IMR-90 (cell line): ENCODE data around the gene DUSP14. TPM values are rescaled to one million over a fixed set of nuclear protein-coding genes. Genes with fewer than 3 reads are reported as not detected.

Experiments
- ATAC-seq: fragments of 200-7000 bp; cut with Tn5 transposase; 2 replicates; pipeline ENCODE4 v1.9.1; 2020; ENCODE audit warnings: low read depth, mild to moderate bottlenecking, moderate library complexity
- BruUV-seq: library from RNA; stranded (reverse); fragments of 400-500 nt; replicated peaks from 2 replicates; lab custom pipeline; 2021; lab: Mats Ljungman, UMichigan
- CTCF ChIA-PET: fragments of 300-600 bp; formaldehyde crosslinking; extraction: SDS; loops from one replicate; lab custom pipeline; 2021; ENCODE audit warnings: antibody characterized with exemption; lab: Yijun Ruan, JAX
- POLR2A ChIA-PET: fragments of 300-600 bp; sonication (Branson Sonifier 250); formaldehyde crosslinking; loops from one replicate; lab custom pipeline; 2022; ENCODE audit warnings: antibody characterized with exemption; ENCODE audit not compliant: unreplicated experiment; lab: Charles Lee
- DNase-seq: peaks from one replicate; pipeline ENCODE4 v3.0.0; 2013
- H2AFZ ChIP-seq: replicated peaks from 2 replicates; pipeline ENCODE3; 2013; ENCODE audit warnings: low read length, mild to moderate bottlenecking; ENCODE audit not compliant: poor library complexity
- H2AK5ac ChIP-seq: 2 replicates; pipeline ENCODE4 v1.6.1; 2013; ENCODE audit warnings: low read depth, low read length, inconsistent platforms
- H2AK9ac ChIP-seq: replicated peaks from 2 replicates; pipeline ENCODE3; 2013; ENCODE audit warnings: mild to moderate bottlenecking, low read depth, low read length, moderate library complexity; ENCODE audit not compliant: poor library complexity
- H2BK120ac ChIP-seq: 2 replicates; pipeline ENCODE4 v1.6.1; 2013; ENCODE audit warnings: low read depth, low read length, inconsistent platforms
- H2BK15ac ChIP-seq: 3 replicates; pipeline ENCODE4 v1.6.1; 2013; ENCODE audit warnings: low read depth, low read length, inconsistent platforms
- H2BK20ac ChIP-seq: 2 replicates; pipeline ENCODE4 v1.6.1; 2013; ENCODE audit warnings: low read depth, mild to moderate bottlenecking, inconsistent platforms, low read length, moderate library complexity
- H2BK5ac ChIP-seq: 2 replicates; pipeline ENCODE4 v1.6.1; 2013; ENCODE audit warnings: mild to moderate bottlenecking, low read depth, low read length, inconsistent platforms; ENCODE audit not compliant: poor library complexity, severe bottlenecking
- H3K14ac ChIP-seq: replicated peaks from 2 replicates; pipeline ENCODE4 v1.6.1; 2013; ENCODE audit warnings: low read depth, low read length, inconsistent platforms
- H3K18ac ChIP-seq: 2 replicates; pipeline ENCODE4 v1.6.1; 2013; ENCODE audit warnings: low read depth, low read length, control low read depth
- H3K23ac ChIP-seq: 2 replicates; pipeline ENCODE4 v1.6.1; 2013; ENCODE audit warnings: low read depth, low read length, inconsistent platforms
- H3K27ac ChIP-seq: 2 replicates; pipeline ENCODE4 v1.5.1; 2013; ENCODE audit warnings: mild to moderate bottlenecking, control low read depth, low read length; ENCODE audit not compliant: insufficient read depth
- H3K27me3 ChIP-seq: 2 replicates; pipeline ENCODE4 v1.6.1; 2013; ENCODE audit warnings: low read length; ENCODE audit not compliant: control insufficient read depth, insufficient read depth
- H3K36me3 ChIP-seq: 2 replicates; pipeline ENCODE4 v1.6.1; 2013; ENCODE audit warnings: low read length, mixed read lengths; ENCODE audit not compliant: control insufficient read depth, insufficient read depth
- H3K4ac ChIP-seq: 2 replicates; pipeline ENCODE4 v1.6.1; 2013; ENCODE audit warnings: low read depth, low read length, inconsistent platforms
- H3K4me1 ChIP-seq: 2 replicates; pipeline ENCODE4 v1.6.1; 2013; ENCODE audit warnings: low read length, mixed read lengths; ENCODE audit not compliant: control insufficient read depth, insufficient read depth
- H3K4me2 ChIP-seq: 2 replicates; pipeline ENCODE4 v1.6.1; 2013; ENCODE audit warnings: low read depth, mild to moderate bottlenecking, control low read depth, low read length, moderate library complexity
- H3K4me3 ChIP-seq: 2 replicates; pipeline ENCODE4 v1.5.1; 2013; ENCODE audit warnings: low read depth, mild to moderate bottlenecking, control low read depth, low read length, moderate library complexity; ENCODE audit not compliant: insufficient read depth
- H3K56ac ChIP-seq: 2 replicates; pipeline ENCODE4 v1.6.1; 2013; ENCODE audit warnings: low read length, inconsistent platforms; ENCODE audit not compliant: insufficient read depth; ENCODE audit errors: extremely low read depth
- H3K79me1 ChIP-seq, 2 experiments: 2 replicates each; pipeline ENCODE4 v1.6.1; 2013; ENCODE audit warnings: low read length in 2 of 2, inconsistent platforms in 1 of 2, low read depth in 1 of 2
- H3K9ac ChIP-seq: 2 replicates; pipeline ENCODE4 v1.6.1; 2013; ENCODE audit warnings: low read depth, low read length, control low read depth
- H3K9me1 ChIP-seq: 2 replicates; pipeline ENCODE4 v1.6.1; 2013; ENCODE audit warnings: low read length, inconsistent platforms; ENCODE audit not compliant: insufficient read depth
- H3K9me3 ChIP-seq: 2 replicates; pipeline ENCODE4 v1.6.1; 2013; ENCODE audit warnings: low read length; ENCODE audit not compliant: control insufficient read depth, insufficient read depth
- H4K20me1 ChIP-seq: 2 replicates; pipeline ENCODE4 v1.6.1; 2013; ENCODE audit warnings: low read length, inconsistent platforms; ENCODE audit not compliant: insufficient read depth
- H4K5ac ChIP-seq: 2 replicates; pipeline ENCODE4 v1.6.1; 2013; ENCODE audit warnings: mild to moderate bottlenecking, low read depth, low read length, control low read depth
- H4K8ac ChIP-seq, 2 experiments: 2 replicates each; pipeline ENCODE4 v1.6.1; 2013; ENCODE audit warnings: low read depth in 2 of 2, low read length in 2 of 2, control low read depth in 1 of 2, inconsistent platforms in 1 of 2
- H4K91ac ChIP-seq: 2 replicates; pipeline ENCODE4 v1.6.1; 2013; ENCODE audit warnings: low read depth, low read length, inconsistent platforms; ENCODE audit not compliant: insufficient read depth
- BHLHE40 ChIP-seq: fragments of 150-350 bp; IDR thresholded peaks from 2 replicates; pipeline ENCODE4 v1.6.1; 2016; ENCODE audit warnings: mild to moderate bottlenecking, low read depth, low read length
- CEBPB ChIP-seq: IDR thresholded peaks from 2 replicates; pipeline ENCODE4 v1.6.1; 2012; ENCODE audit warnings: low read depth, low read length, improper control_type of control experiment
- CHD1 ChIP-seq: IDR thresholded peaks from 2 replicates; pipeline ENCODE4 v1.6.1; 2012; ENCODE audit warnings: low read depth, low read length, improper control_type of control experiment
- FOS ChIP-seq: fragments of 150-350 bp; IDR thresholded peaks from 2 replicates; pipeline ENCODE4 v1.6.1; 2016; ENCODE audit warnings: low read depth, low read length
- MAFK ChIP-seq: IDR thresholded peaks from 2 replicates; pipeline ENCODE4 v1.6.1; 2012; ENCODE audit warnings: low read depth, low read length, improper control_type of control experiment
- MAZ ChIP-seq: IDR thresholded peaks from 2 replicates; pipeline ENCODE4 v1.6.1; 2012; ENCODE audit warnings: low read depth, mild to moderate bottlenecking, low read length, improper control_type of control experiment, moderate library complexity, borderline replicate concordance
- MXI1 ChIP-seq: IDR thresholded peaks from 2 replicates; pipeline ENCODE4 v1.6.1; 2012; ENCODE audit warnings: low read depth, mild to moderate bottlenecking, low read length, moderate library complexity, borderline replicate concordance
- NFE2L2 ChIP-seq: fragments of 150-350 bp; IDR thresholded peaks from 2 replicates; pipeline ENCODE4 v1.6.1; 2016; ENCODE audit warnings: low read depth, mild to moderate bottlenecking, low read length
- POLR2A ChIP-seq: IDR thresholded peaks from 2 replicates; pipeline ENCODE4 v1.6.1; 2012; ENCODE audit warnings: mild to moderate bottlenecking, low read depth, low read length
- RAD21 ChIP-seq: IDR thresholded peaks from 2 replicates; pipeline ENCODE4 v1.6.1; 2012; ENCODE audit warnings: low read length, improper control_type of control experiment
- RCOR1 ChIP-seq: IDR thresholded peaks from 2 replicates; pipeline ENCODE4 v1.6.1; 2012; ENCODE audit warnings: mild to moderate bottlenecking, low read length, improper control_type of control experiment; ENCODE audit not compliant: insufficient replicate concordance
- RFX5 ChIP-seq: IDR thresholded peaks from 2 replicates; pipeline ENCODE4 v1.8.0; 2012; ENCODE audit warnings: low read depth, mild to moderate bottlenecking, low read length, moderate library complexity
- SMC3 ChIP-seq: fragments of 150-350 bp; IDR thresholded peaks from 2 replicates; pipeline ENCODE4 v1.6.1; 2016; ENCODE audit warnings: low read depth, mild to moderate bottlenecking, antibody characterized with exemption, low read length, moderate library complexity
- WGBS, 2 experiments: methylation state at CpG; one replicate each; pipeline versions ENCODE4 v1.1.5 to v1.1.7; 2013; ENCODE audit warnings: missing lambda C conversion rate in 2 of 2; ENCODE audit not compliant: insufficient read length in 1 of 2; ENCODE audit errors: extremely low coverage in 2 of 2; 5-methylcytosine and 5-hydroxymethylcytosine counted together
- dilution Hi-C: fragments of 300-500 bp; cut with HindIII; formaldehyde crosslinking; loops from one replicate; pipeline ENCODE4 v1.14.3; 2018; ENCODE audit warnings: low sequenced_read_pairs; ENCODE audit not compliant: unreplicated experiment
- in situ Hi-C: fragments of 300-500 bp; cut with MboI; formaldehyde crosslinking; loops from 3 replicates; pipeline ENCODE4 v1.14.3; 2019; ENCODE audit warnings: low sequenced_read_pairs, inconsistent platforms, mixed read lengths
- intact Hi-C: fragments of 100-400 bp; cut with micrococcal nuclease; formaldehyde crosslinking; loops from 2 replicates; pipeline ENCODE4 v1.10.0; 2022
- polyA plus RNA-seq, 3 experiments: library from polyadenylated mRNA; depleted of rRNA; stranded (reverse); fragments of >200 nt; gene quantifications; 2 replicates each; pipeline ENCODE4 v1.2.3, GENCODE V29; 2012; ENCODE audit warnings: low replicate concordance in 1 of 3
- total RNA-seq: library from RNA; depleted of rRNA; stranded (reverse); fragments of >200 nt; gene quantifications from 2 replicates; pipeline ENCODE4 v1.2.3, GENCODE V29; 2012
- TF ChIP-seq, protein P1 (sequence below): fragments of 150-350 bp; IDR thresholded peaks from 2 replicates; pipeline ENCODE4 v1.6.1; 2017; ENCODE audit warnings: mild to moderate bottlenecking, antibody characterized with exemption, low read length, low read depth
- TF ChIP-seq, protein P2 (sequence below): fragments of 150-350 bp; IDR thresholded peaks from 2 replicates; pipeline ENCODE4 v1.6.1; 2016; ENCODE audit warnings: low read depth, mild to moderate bottlenecking, low read length, moderate library complexity, borderline replicate concordance
- TF ChIP-seq, protein P3 (sequence below): conservative IDR thresholded peaks from 2 replicates; pipeline ENCODE4 v1.5.1; 2012; ENCODE audit warnings: mild to moderate bottlenecking, low read depth, low read length, improper control_type of control experiment

Gene DUSP14
- total and polyA plus RNA-seq, 2 of the 4 experiments (the other 2 are of a cell fraction), result 97.5 to 127 TPM

DNA sequence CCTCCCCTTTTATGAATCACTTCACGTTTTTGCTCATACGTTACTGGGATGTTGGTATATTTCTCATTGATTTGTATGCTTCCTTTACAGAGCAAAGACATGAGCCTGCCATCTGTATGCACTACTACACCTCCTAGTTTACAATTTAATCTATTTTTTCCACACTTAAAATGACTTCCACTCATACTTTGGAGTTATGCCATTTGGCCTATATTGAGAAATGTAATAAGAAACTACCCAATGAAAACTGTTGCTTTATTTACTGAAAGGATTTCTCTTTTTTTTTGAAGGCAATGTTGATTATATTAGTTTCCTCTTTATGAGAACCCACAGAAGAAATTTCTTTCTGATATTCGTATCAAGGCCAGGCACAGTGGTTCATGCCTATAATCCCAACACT, 43.1 kb downstream of the DUSP14 start:
- no peak for ATAC-seq
- H3K4me2 ChIP-seq, result no peak overlapping the region
- H2AK5ac ChIP-seq, result no peak overlapping the region
- no peak overlapping the region for H3K4me3 ChIP-seq
- peaks cover 32% of the 10 kb centered on the region for H3K36me3 ChIP-seq
- ChIA-PET CTCF (interaction anchor here (0.7 kb wide), 1 partner anchor 583 kb away, joined by 9 read pairs; no protein-coding TSS in a partner anchor), POLR2A (no interaction called here)
- dilution Hi-C loops, result no loop called here
- H3K9ac ChIP-seq, result no peak overlapping the region
- H3K56ac ChIP-seq, result no peak overlapping the region
- H2BK15ac ChIP-seq, result no peak overlapping the region
- peaks cover 7% of the 10 kb centered on the region for H3K9me1 ChIP-seq
- WGBS, 2 experiments, result no CpG with 5 or more reads among the region's 3 CpGs
- H3K23ac ChIP-seq, result no peak overlapping the region
- no peak overlapping the region for H2BK20ac ChIP-seq
- no peak overlapping the region; the same call in 1 of the 2 replicates for H3K27ac ChIP-seq
- peak; percentile 46 for DNase-seq
- no peak overlapping the region for H4K5ac ChIP-seq
- no peaks in the 10 kb centered on the region for H3K27me3 ChIP-seq
- H3K9me3 ChIP-seq, result no peaks in the 10 kb centered on the region
- H3K4ac ChIP-seq, result no peak overlapping the region
- H4K8ac ChIP-seq, result no peak overlapping the region
- no peak overlapping the region for H2BK120ac ChIP-seq
- H4K91ac ChIP-seq, result no peak overlapping the region
- TF ChIP-seq, protein P1, sequence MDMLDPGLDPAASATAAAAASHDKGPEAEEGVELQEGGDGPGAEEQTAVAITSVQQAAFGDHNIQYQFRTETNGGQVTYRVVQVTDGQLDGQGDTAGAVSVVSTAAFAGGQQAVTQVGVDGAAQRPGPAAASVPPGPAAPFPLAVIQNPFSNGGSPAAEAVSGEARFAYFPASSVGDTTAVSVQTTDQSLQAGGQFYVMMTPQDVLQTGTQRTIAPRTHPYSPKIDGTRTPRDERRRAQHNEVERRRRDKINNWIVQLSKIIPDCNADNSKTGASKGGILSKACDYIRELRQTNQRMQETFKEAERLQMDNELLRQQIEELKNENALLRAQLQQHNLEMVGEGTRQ, result no peak
- TF ChIP-seq RAD21 (no peak), CHD1 (no peak), RCOR1 (no peak), NFE2L2 (no peak), SMC3 (no peak), MAZ (no peak), RFX5 (no peak), MAFK (no peak), POLR2A (no peak), BHLHE40 (no peak), FOS (no peak), MXI1 (no peak), CEBPB (no peak)
- TF ChIP-seq, protein P2, sequence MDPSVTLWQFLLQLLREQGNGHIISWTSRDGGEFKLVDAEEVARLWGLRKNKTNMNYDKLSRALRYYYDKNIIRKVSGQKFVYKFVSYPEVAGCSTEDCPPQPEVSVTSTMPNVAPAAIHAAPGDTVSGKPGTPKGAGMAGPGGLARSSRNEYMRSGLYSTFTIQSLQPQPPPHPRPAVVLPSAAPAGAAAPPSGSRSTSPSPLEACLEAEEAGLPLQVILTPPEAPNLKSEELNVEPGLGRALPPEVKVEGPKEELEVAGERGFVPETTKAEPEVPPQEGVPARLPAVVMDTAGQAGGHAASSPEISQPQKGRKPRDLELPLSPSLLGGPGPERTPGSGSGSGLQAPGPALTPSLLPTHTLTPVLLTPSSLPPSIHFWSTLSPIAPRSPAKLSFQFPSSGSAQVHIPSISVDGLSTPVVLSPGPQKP, result no peak
- TF ChIP-seq, protein P3, sequence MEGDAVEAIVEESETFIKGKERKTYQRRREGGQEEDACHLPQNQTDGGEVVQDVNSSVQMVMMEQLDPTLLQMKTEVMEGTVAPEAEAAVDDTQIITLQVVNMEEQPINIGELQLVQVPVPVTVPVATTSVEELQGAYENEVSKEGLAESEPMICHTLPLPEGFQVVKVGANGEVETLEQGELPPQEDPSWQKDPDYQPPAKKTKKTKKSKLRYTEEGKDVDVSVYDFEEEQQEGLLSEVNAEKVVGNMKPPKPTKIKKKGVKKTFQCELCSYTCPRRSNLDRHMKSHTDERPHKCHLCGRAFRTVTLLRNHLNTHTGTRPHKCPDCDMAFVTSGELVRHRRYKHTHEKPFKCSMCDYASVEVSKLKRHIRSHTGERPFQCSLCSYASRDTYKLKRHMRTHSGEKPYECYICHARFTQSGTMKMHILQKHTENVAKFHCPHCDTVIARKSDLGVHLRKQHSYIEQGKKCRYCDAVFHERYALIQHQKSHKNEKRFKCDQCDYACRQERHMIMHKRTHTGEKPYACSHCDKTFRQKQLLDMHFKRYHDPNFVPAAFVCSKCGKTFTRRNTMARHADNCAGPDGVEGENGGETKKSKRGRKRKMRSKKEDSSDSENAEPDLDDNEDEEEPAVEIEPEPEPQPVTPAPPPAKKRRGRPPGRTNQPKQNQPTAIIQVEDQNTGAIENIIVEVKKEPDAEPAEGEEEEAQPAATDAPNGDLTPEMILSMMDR, result no peak
- BruUV-seq, result no TSS peak
- H2BK5ac ChIP-seq, result no peak overlapping the region
- H3K4me1 ChIP-seq, result peaks cover 10% of the 10 kb centered on the region
- H4K20me1 ChIP-seq, result peaks cover 6% of the 10 kb centered on the region; the same call in 1 of the 2 replicates
- H3K79me1 ChIP-seq, result peaks cover 3 to 29% of the 10 kb centered on the region in 2 experiments; a peak in 2 of 4 replicates
- H3K14ac ChIP-seq, result no peak overlapping the region
- intact Hi-C loops, result no loop called here
- H3K18ac ChIP-seq, result no peak overlapping the region
- H2AFZ ChIP-seq, result no peak overlapping the region
- in situ Hi-C loops, result no loop called here
- no peak overlapping the region for H2AK9ac ChIP-seq
